ENCODE data around the gene FGD2.

DNA sequence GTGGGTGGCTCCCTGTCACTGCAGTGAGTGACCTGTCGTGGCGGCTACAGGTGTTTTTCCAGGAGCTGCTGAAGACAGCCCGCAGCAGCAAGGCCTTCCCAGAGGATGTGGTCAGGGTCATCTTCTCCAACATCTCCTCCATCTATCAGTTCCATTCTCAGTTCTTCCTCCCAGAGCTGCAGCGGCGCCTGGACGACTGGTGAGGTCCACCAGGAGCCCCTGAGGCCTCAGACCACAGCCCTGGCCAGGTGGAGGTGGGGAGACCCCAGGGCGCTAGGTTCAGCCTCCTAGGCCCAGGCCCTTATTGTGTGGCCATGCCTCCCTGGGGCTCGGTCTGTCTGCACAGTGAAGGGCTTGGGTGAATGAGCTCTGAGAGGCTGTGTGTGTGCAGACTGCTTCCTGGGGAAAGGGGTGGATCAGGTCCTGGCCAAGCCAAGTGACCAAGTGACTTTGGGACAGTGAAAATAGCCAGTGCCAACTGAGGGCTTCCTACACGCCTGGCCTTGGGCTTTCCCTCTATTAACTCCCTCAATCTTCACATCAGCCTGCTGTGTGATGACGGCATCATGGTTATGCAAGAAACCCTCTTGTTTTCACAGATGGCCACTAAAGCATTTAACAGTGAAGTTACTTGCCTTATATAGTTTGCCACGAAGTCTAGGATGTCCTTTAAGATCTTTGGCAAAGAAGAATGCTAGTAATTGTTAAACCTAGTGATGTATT, 6.4 kb downstream of the FGD2 start:
- no peak for TF ChIP-seq POLR2A (IDR thresholded peaks at IDR 0.05)
- TF ChIP-seq, protein P1, sequence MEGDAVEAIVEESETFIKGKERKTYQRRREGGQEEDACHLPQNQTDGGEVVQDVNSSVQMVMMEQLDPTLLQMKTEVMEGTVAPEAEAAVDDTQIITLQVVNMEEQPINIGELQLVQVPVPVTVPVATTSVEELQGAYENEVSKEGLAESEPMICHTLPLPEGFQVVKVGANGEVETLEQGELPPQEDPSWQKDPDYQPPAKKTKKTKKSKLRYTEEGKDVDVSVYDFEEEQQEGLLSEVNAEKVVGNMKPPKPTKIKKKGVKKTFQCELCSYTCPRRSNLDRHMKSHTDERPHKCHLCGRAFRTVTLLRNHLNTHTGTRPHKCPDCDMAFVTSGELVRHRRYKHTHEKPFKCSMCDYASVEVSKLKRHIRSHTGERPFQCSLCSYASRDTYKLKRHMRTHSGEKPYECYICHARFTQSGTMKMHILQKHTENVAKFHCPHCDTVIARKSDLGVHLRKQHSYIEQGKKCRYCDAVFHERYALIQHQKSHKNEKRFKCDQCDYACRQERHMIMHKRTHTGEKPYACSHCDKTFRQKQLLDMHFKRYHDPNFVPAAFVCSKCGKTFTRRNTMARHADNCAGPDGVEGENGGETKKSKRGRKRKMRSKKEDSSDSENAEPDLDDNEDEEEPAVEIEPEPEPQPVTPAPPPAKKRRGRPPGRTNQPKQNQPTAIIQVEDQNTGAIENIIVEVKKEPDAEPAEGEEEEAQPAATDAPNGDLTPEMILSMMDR (IDR thresholded peaks at IDR 0.05) = no peak

Measured in testis (tissue), 2 donors.